Peyer's patch (tissue), 4 donors: ENCODE results near the gene LRGUK.

Experiments used
- POLR2A ChIP-seq, 2 donors: fragments of 450-650 bp; IDR thresholded peaks; one replicate each; pipeline ENCODE4 v1.5.1; 2017; ENCODE audit warnings: antibody characterized with exemption in 2 of 2, mild to moderate bottlenecking in 2 of 2, moderate library complexity in 2 of 2
- TF ChIP-seq, protein P1 (sequence below), 6 experiments: fragments of 450-650 bp in 4 of 6; fragments of 200-600 bp in 2 of 6; sonication (generic) in 1 of 6; IDR thresholded peaks; one replicate each; pipeline ENCODE4 v1.5.1; 2017 to 2019; ENCODE audit warnings: antibody characterized with exemption in 6 of 6, mild to moderate bottlenecking in 3 of 6, moderate library complexity in 1 of 6

DNA sequence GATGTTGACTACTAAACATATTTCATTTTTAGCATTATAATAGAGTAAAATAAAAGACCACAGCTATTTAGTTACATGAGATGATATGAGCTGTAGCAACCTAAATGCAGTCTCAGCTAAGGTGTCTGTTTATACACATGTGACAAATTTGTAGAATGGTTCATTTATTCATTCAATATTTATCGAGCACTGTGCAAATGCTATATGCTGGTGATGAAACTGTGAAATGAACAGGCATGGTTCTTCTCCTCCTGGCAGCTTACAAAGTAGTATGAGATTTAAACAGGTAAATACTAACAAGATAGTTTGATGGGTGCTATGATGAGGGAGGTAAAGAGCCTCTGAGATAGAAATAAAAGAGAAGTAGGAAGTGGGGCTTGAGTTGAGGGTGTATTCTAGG is 60.8 kb downstream of the LRGUK start:
- TF ChIP-seq, protein P1, sequence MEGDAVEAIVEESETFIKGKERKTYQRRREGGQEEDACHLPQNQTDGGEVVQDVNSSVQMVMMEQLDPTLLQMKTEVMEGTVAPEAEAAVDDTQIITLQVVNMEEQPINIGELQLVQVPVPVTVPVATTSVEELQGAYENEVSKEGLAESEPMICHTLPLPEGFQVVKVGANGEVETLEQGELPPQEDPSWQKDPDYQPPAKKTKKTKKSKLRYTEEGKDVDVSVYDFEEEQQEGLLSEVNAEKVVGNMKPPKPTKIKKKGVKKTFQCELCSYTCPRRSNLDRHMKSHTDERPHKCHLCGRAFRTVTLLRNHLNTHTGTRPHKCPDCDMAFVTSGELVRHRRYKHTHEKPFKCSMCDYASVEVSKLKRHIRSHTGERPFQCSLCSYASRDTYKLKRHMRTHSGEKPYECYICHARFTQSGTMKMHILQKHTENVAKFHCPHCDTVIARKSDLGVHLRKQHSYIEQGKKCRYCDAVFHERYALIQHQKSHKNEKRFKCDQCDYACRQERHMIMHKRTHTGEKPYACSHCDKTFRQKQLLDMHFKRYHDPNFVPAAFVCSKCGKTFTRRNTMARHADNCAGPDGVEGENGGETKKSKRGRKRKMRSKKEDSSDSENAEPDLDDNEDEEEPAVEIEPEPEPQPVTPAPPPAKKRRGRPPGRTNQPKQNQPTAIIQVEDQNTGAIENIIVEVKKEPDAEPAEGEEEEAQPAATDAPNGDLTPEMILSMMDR (IDR thresholded peaks at IDR 0.05): no peak
- no peak for TF ChIP-seq POLR2A (IDR thresholded peaks at IDR 0.05)
